Fibroblast of lung (primary cell): ENCODE measurements around the gene KLHL42.

Experiments used
- EZH2 ChIP-seq: IDR thresholded peaks from 2 replicates; pipeline ENCODE4 v1.5.1; 2012; ENCODE audit warnings: low read length, control low read depth, mild to moderate bottlenecking; ENCODE audit errors: missing control alignments
- TF ChIP-seq, protein P1 (sequence below), 2 donors: IDR thresholded peaks in 1 of 2; conservative IDR thresholded peaks in 1 of 2; 1 replicate in 1 of 2; 2 replicates in 1 of 2; pipeline ENCODE4 v1.5.1; 2011 to 2012; ENCODE audit warnings: low read length in 2 of 2, control low read depth in 1 of 2, inconsistent platforms in 1 of 2, low read depth in 1 of 2, mild to moderate bottlenecking in 1 of 2

- TF ChIP-seq, protein P1, sequence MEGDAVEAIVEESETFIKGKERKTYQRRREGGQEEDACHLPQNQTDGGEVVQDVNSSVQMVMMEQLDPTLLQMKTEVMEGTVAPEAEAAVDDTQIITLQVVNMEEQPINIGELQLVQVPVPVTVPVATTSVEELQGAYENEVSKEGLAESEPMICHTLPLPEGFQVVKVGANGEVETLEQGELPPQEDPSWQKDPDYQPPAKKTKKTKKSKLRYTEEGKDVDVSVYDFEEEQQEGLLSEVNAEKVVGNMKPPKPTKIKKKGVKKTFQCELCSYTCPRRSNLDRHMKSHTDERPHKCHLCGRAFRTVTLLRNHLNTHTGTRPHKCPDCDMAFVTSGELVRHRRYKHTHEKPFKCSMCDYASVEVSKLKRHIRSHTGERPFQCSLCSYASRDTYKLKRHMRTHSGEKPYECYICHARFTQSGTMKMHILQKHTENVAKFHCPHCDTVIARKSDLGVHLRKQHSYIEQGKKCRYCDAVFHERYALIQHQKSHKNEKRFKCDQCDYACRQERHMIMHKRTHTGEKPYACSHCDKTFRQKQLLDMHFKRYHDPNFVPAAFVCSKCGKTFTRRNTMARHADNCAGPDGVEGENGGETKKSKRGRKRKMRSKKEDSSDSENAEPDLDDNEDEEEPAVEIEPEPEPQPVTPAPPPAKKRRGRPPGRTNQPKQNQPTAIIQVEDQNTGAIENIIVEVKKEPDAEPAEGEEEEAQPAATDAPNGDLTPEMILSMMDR (conservative IDR thresholded peaks at IDR 0.05 in 1 of 2, IDR thresholded peaks at IDR 0.05 in 1 of 2; ENCODE audit: low read depth in 1 of 2, low read length in 2 of 2) = no peak
- no peak for TF ChIP-seq EZH2
Measured at GRCh38 chr12:27814411-27814810, 34.4 kb downstream of the KLHL42 start.
